HepG2 (cell line): ENCODE results near the gene DNAJC12. TPM values are rescaled to one million over a fixed set of nuclear protein-coding genes. Genes with fewer than 3 reads are reported as not detected.

Source experiments
- ATAC-seq: fragments of 200-7000 bp; cut with Tn5 transposase; 3 replicates; pipeline ENCODE4 v1.9.1; 2020; ENCODE audit warnings: mild to moderate bottlenecking, moderate library complexity
- BruUV-seq: library from RNA; stranded (reverse); fragments of 400-500 nt; replicated peaks from 2 replicates; lab custom pipeline; 2021; lab: Mats Ljungman, UMichigan
- CTCF ChIA-PET: fragments of 300-600 bp; formaldehyde crosslinking; extraction: SDS; loops from one replicate; lab custom pipeline; 2021; ENCODE audit warnings: low total read pairs, inconsistent platforms, low intra/inter-chr PET ratio; lab: Yijun Ruan, JAX
- POLR2A ChIA-PET: fragments of 350-600 bp; sonication (Branson Sonifier 250); formaldehyde crosslinking; loops from one replicate; lab custom pipeline; 2020; ENCODE audit warnings: antibody characterized with exemption, inconsistent platforms; lab: Yijun Ruan, JAX
- DNase-seq: peaks from one replicate; pipeline ENCODE4 v3.0.0-alpha.2; 2015; ENCODE audit warnings: low spot score
- FAIRE-seq: peaks from 3 replicates; lab custom pipeline; 2011; peaks lifted over from hg19 to GRCh38; lab: Jason Lieb, UNC
- H2AFZ ChIP-seq: one replicate; pipeline ENCODE4 v1.6.1; 2011; ENCODE audit warnings: low read length, inconsistent platforms
- H3K27ac ChIP-seq: fragments of 300-600 bp; 3 replicates; pipeline ENCODE4 v1.8.0; 2011; ENCODE audit warnings: mixed run types, mild to moderate bottlenecking, mixed read lengths, low read length, inconsistent platforms; ENCODE audit not compliant: insufficient read depth; ENCODE audit errors: extremely low read length
- H3K27me3 ChIP-seq, 2 experiments: fragments of 200-600 bp in 1 of 2; 2 replicates in 1 of 2; 3 replicates in 1 of 2; pipeline versions ENCODE4 v1.6.0 to v1.8.0; 2011; ENCODE audit warnings: low read length in 2 of 2, mild to moderate bottlenecking in 2 of 2, moderate library complexity in 2 of 2, inconsistent platforms in 1 of 2; ENCODE audit not compliant: insufficient read depth in 2 of 2, control insufficient read depth in 1 of 2
- H3K36me3 ChIP-seq, 2 experiments: fragments of 200-600 bp in 1 of 2; replicated peaks in 1 of 2; 2 replicates in 1 of 2; 3 replicates in 1 of 2; pipeline versions ENCODE4 v1.5.1 to v1.8.0; 2011; ENCODE audit warnings: low read length in 2 of 2, inconsistent platforms in 1 of 2; ENCODE audit not compliant: insufficient read depth in 2 of 2, control insufficient read depth in 1 of 2
- H3K4me1 ChIP-seq: 2 replicates; pipeline ENCODE4 v1.5.1; 2012; ENCODE audit warnings: low read length, inconsistent platforms; ENCODE audit not compliant: insufficient read depth
- H3K4me2 ChIP-seq: 2 replicates; pipeline ENCODE4 v1.6.0; 2011; ENCODE audit warnings: low read depth, low read length, inconsistent platforms
- H3K4me3 ChIP-seq, 3 experiments: fragments of 200-600 bp in 1 of 3; sonication (generic), shearing (Covaris generic) in 1 of 3; replicated peaks in 1 of 3; 2 replicates each; pipeline ENCODE4 v1.5.1; 2011 to 2016; ENCODE audit warnings: low read length in 3 of 3, inconsistent platforms in 2 of 3, low read depth in 2 of 3, mild to moderate bottlenecking in 2 of 3, control low read depth in 1 of 3, mixed read lengths in 1 of 3; ENCODE audit not compliant: insufficient read depth in 1 of 3
- H3K79me2 ChIP-seq: one replicate; pipeline ENCODE4 v1.6.1; 2011; ENCODE audit warnings: low read length, inconsistent platforms; ENCODE audit not compliant: insufficient read depth
- H3K9ac ChIP-seq: 2 replicates; pipeline ENCODE4 v1.6.0; 2011; ENCODE audit warnings: mild to moderate bottlenecking, low read depth, low read length, inconsistent platforms; ENCODE audit not compliant: insufficient read depth
- H3K9me3 ChIP-seq: 2 replicates; pipeline ENCODE4 v1.5.1; 2012; ENCODE audit warnings: mild to moderate bottlenecking, low read length
- H4K20me1 ChIP-seq: 2 replicates; pipeline ENCODE4 v1.6.0; 2011; ENCODE audit warnings: inconsistent platforms, mild to moderate bottlenecking, low read length, moderate library complexity; ENCODE audit not compliant: insufficient read depth
- BHLHE40 ChIP-seq: IDR thresholded peaks from 2 replicates; pipeline ENCODE4 v1.6.1; 2011; ENCODE audit warnings: low read length, improper control_type of control experiment
- FIP1L1 ChIP-seq: fragments of 200-400 bp; formaldehyde crosslinking; IDR thresholded peaks from 2 replicates; pipeline ENCODE4 v1.6.1; 2018; ENCODE audit warnings: low read depth, mild to moderate bottlenecking, low read length, moderate library complexity, borderline replicate concordance; ENCODE audit not compliant: insufficient read depth
- ISL2 ChIP-seq: sonication (generic); formaldehyde crosslinking; IDR thresholded peaks from 2 replicates; pipeline ENCODE4 v1.5.0; 2020; ENCODE audit warnings: missing genetic modification reagents
- KLF12 ChIP-seq: sonication (generic); formaldehyde crosslinking; IDR thresholded peaks from 2 replicates; pipeline ENCODE4 v1.4.0; 2020; ENCODE audit warnings: missing genetic modification reagents, borderline replicate concordance
- REXO4 ChIP-seq: sonication (generic); formaldehyde crosslinking; IDR thresholded peaks from 2 replicates; pipeline ENCODE4 v1.8.0; 2022; ENCODE audit warnings: missing genetic modification reagents, mild to moderate bottlenecking, borderline replicate concordance
- ZMAT3 ChIP-seq: sonication (generic); formaldehyde crosslinking; conservative IDR thresholded peaks from 2 replicates; pipeline ENCODE4 v1.7.0; 2021; ENCODE audit warnings: missing genetic modification reagents
- ZSCAN12 ChIP-seq: sonication (generic); formaldehyde crosslinking; IDR thresholded peaks from 2 replicates; pipeline ENCODE4 v1.9.0; 2021; ENCODE audit warnings: mild to moderate bottlenecking, missing genetic modification reagents
- WGBS: methylation state at CpG from one replicate; pipeline ENCODE4 v1.1.6; 2017; ENCODE audit warnings: low lambda C conversion rate; 5-methylcytosine and 5-hydroxymethylcytosine counted together
- in situ Hi-C: cut with HindIII; loops from 2 replicates; pipeline ENCODE4 v1.10.0; 2017; ENCODE audit warnings: low pct_unique_long_range_greater_than_20kb; ENCODE audit not compliant: extremely low pct_ligation_motif_present
- intact Hi-C: fragments of 100-400 bp; cut with micrococcal nuclease; formaldehyde crosslinking; loops from one replicate; pipeline ENCODE4 v1.10.0; 2022; ENCODE audit not compliant: unreplicated experiment
- polyA plus RNA-seq, 8 experiments: library from polyadenylated mRNA; depleted of rRNA in 3 of 8; stranded (reverse) in 7 of 8; unstranded in 1 of 8; fragments of >200 nt; fragmentation: Illumina TruSeq in 4 of 8; extraction: Trizol in 4 of 8; gene quantifications; 2 replicates each; pipeline versions ENCODE4 v1.2.1 to v1.2.3, GENCODE V29; 2011 to 2016; ENCODE audit warnings: low read depth in 4 of 8, missing spikeins in 1 of 8, mixed read lengths in 1 of 8; ENCODE audit not compliant: insufficient read depth in 1 of 8
- total RNA-seq, 5 experiments: library from RNA; depleted of rRNA; stranded (reverse); fragments of >200 nt; fragmentation: Illumina TruSeq; extraction: Trizol; gene quantifications; 2 replicates each; pipeline ENCODE4 v1.2.3, GENCODE V29; 2016; ENCODE audit warnings: low read depth in 1 of 5
- TF ChIP-seq, protein P1 (sequence below): sonication (generic); formaldehyde crosslinking; IDR thresholded peaks from 2 replicates; pipeline ENCODE4 v1.5.0; 2020; ENCODE audit warnings: mild to moderate bottlenecking, missing genetic modification reagents
- TF ChIP-seq, protein P2 (sequence below): fragments of 450-650 bp; IDR thresholded peaks from 2 replicates; pipeline ENCODE4 v1.6.1; 2017
- TF ChIP-seq, protein P3 (sequence below): sonication (generic); formaldehyde crosslinking; IDR thresholded peaks from 2 replicates; pipeline ENCODE4 v1.4.0; 2020; ENCODE audit warnings: missing genetic modification reagents

The DNAJC12 gene
- total and polyA plus RNA-seq, 2 of the 13 experiments (the other 11 are each of a cell fraction or from before 2014, with no cell fraction given), result 11.6 to 43.9 TPM

DNA sequence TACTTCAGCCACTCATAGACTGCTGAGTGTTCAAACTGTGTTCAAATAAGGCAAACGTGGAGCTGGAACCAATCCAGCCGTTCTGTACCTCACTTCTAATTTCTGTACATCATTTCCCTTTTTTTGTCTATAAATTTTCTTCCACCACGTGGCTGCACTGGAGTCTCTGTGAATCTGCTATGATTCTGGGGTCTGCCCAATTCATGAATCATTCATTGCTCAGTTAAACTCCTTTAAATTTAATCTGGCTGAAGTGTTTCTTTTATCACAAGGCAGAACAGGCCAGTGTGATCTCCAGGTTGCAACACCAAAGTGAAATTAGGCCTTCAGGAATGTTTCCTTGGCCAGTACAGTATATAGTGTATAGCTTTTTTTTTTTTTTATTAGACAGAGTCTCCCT is 53.5 kb downstream of the DNAJC12 start:
- no peak overlapping the region for H3K27ac ChIP-seq
- no peak overlapping the region for H3K9ac ChIP-seq
- H2AFZ ChIP-seq, result no peak overlapping the region
- TF ChIP-seq ZSCAN12 (CRISPR knock-in tag) (no peak), FIP1L1 (no peak), BHLHE40 (no peak), REXO4 (CRISPR knock-in tag) (no peak), KLF12 (no peak), ISL2 (CRISPR knock-in tag) (no peak), ZMAT3 (CRISPR knock-in tag) (no peak)
- TF ChIP-seq, protein P1, sequence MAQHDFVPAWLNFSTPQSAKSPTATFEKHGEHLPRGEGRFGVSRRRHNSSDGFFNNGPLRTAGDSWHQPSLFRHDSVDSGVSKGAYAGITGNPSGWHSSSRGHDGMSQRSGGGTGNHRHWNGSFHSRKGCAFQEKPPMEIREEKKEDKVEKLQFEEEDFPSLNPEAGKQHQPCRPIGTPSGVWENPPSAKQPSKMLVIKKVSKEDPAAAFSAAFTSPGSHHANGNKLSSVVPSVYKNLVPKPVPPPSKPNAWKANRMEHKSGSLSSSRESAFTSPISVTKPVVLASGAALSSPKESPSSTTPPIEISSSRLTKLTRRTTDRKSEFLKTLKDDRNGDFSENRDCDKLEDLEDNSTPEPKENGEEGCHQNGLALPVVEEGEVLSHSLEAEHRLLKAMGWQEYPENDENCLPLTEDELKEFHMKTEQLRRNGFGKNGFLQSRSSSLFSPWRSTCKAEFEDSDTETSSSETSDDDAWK (CRISPR knock-in tag), result no peak
- TF ChIP-seq, protein P2, sequence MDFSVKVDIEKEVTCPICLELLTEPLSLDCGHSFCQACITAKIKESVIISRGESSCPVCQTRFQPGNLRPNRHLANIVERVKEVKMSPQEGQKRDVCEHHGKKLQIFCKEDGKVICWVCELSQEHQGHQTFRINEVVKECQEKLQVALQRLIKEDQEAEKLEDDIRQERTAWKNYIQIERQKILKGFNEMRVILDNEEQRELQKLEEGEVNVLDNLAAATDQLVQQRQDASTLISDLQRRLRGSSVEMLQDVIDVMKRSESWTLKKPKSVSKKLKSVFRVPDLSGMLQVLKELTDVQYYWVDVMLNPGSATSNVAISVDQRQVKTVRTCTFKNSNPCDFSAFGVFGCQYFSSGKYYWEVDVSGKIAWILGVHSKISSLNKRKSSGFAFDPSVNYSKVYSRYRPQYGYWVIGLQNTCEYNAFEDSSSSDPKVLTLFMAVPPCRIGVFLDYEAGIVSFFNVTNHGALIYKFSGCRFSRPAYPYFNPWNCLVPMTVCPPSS, result no peak
- TF ChIP-seq, protein P3, sequence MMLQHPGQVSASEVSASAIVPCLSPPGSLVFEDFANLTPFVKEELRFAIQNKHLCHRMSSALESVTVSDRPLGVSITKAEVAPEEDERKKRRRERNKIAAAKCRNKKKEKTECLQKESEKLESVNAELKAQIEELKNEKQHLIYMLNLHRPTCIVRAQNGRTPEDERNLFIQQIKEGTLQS (CRISPR knock-in tag), result no peak
- no peaks in the 10 kb centered on the region for H3K79me2 ChIP-seq
- H3K4me3 ChIP-seq, result no peak overlapping the region
- intact Hi-C loops (loop anchor here (5.0 kb wide), 1 partner anchor 518 kb away; no protein-coding TSS in a partner anchor), in situ Hi-C loops (loop anchor here (5.0 kb wide), 1 partner anchor 87 kb away; the partner anchor contains the start of gene CTNNA3)
- BruUV-seq, result no TSS peak
- ChIA-PET POLR2A (no interaction called here), CTCF (no interaction called here)
- FAIRE-seq, result no peak
- no peaks in the 10 kb centered on the region for H3K27me3 ChIP-seq
- no peak for DNase-seq
- no peak for ATAC-seq
- H3K36me3 ChIP-seq, result no peaks in the 10 kb centered on the region
- H3K4me2 ChIP-seq, result no peak overlapping the region
- 0% methylated on average over 3 of the region's 3 CpGs for WGBS
- peaks cover 32% of the 10 kb centered on the region for H3K4me1 ChIP-seq
- no peaks in the 10 kb centered on the region for H3K9me3 ChIP-seq
- no peaks in the 10 kb centered on the region for H4K20me1 ChIP-seq
